Measurements from ENCODE around the gene KRT73. TPM values are rescaled to one million over a fixed set of nuclear protein-coding genes. Genes with fewer than 3 reads are reported as not detected.

Gene KRT73
- total RNA-seq, 6 experiments from 2014 or later, result not detected

DNA sequence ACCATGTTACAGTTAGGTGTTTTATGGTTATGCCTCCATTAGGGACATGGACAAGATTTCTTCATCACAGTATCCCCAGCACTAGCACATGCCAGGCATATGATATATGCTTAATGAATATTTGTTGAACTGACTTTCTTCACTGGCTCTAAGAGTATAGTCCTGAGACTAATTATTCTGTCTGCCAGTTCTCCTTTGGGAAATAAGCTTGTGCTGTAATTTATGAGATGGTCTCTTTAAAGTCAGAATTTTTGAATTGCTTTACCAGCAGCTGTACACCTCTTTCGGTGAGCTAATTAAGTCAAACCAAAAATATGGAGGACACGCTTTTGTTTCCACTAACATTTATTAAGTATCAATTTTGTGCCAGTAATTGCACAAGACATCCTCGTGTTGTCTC, 12.3 kb downstream of the KRT73 start:
- no peak for DNase-seq
- ATAC-seq, result no peak
- intact Hi-C loops (cut with DNase I), result no loop called here
- Histone ChIP-seq H3K4me3 (no peak overlapping the region), H3K36me3 (no peaks in the 10 kb centered on the region), H3K4me1 (no peaks in the 10 kb centered on the region), H3K27me3 (peaks cover 0 to 6% of the 10 kb centered on the region in 2 donors), H3K9me3 (no peaks in the 10 kb centered on the region), H3K27ac (no peak overlapping the region)
- no peak for TF ChIP-seq POLR2A (IDR thresholded peaks at IDR 0.05)
- TF ChIP-seq, protein P1, sequence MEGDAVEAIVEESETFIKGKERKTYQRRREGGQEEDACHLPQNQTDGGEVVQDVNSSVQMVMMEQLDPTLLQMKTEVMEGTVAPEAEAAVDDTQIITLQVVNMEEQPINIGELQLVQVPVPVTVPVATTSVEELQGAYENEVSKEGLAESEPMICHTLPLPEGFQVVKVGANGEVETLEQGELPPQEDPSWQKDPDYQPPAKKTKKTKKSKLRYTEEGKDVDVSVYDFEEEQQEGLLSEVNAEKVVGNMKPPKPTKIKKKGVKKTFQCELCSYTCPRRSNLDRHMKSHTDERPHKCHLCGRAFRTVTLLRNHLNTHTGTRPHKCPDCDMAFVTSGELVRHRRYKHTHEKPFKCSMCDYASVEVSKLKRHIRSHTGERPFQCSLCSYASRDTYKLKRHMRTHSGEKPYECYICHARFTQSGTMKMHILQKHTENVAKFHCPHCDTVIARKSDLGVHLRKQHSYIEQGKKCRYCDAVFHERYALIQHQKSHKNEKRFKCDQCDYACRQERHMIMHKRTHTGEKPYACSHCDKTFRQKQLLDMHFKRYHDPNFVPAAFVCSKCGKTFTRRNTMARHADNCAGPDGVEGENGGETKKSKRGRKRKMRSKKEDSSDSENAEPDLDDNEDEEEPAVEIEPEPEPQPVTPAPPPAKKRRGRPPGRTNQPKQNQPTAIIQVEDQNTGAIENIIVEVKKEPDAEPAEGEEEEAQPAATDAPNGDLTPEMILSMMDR (IDR thresholded peaks at IDR 0.05), result no peak
- WGBS (ENCODE audit: insufficient coverage, low coverage, low lambda C conversion rate, missing lambda C conversion rate), result 31% methylated on average over 3 of the region's 3 CpGs

DNA sequence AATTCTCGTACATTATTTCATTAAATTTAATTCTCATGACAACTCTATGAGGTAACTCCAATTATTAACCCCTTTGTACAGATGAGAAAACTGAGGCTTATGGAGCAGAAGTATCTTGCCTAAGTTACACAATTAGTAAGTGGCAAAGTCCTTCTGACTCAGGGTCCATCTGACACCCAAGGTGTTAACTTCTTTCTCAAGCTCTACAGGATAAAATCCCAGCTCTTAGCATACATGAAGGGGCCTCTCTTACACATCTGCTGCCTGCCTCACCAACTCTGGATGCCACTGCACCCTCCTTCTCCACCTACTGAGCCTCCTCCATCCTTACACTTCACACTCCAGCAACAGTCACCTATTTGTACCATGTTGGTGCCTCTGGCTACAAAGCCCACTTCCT, 12.8 kb downstream of the KRT73 start:
- H3K36me3 ChIP-seq, result no peaks in the 10 kb centered on the region
- peaks cover 0 to 9% of the 10 kb centered on the region in 2 donors for H3K27me3 ChIP-seq
- TF ChIP-seq, protein P1 (IDR thresholded peaks at IDR 0.05), result no peak
- no peak for TF ChIP-seq POLR2A (IDR thresholded peaks at IDR 0.05)
- DNase-seq, result no peak
- H3K4me1 ChIP-seq, result no peaks in the 10 kb centered on the region
- intact Hi-C loops (cut with DNase I), result no loop called here
- no peak for ATAC-seq
- H3K4me3 ChIP-seq, result no peak overlapping the region
- no peaks in the 10 kb centered on the region for H3K9me3 ChIP-seq
- no peak overlapping the region for H3K27ac ChIP-seq
- WGBS (ENCODE audit: insufficient coverage, low coverage, low lambda C conversion rate, missing lambda C conversion rate), result 61% methylated on average over 1 of the region's 1 CpG

DNA sequence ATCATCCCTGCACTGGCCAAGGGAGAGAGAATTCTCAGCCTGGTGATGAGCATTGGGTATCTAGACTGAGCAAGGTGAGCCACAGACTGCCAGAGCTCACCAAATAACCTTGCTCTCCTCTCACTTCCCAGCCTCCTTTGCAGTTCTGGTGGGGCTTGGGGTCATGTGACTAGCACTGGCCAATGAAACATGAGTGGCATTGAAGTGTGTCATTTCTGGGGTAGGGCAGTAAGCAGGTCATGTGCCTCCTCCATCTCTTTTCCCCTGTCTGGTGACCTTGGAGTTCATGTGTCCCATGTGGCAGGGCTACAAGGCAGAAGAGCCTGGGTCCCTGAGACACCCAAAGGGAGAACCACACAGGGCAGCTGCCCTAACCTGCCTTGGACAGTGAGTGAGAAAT, 13.5 kb downstream of the KRT73 start:
- intact Hi-C loops (cut with DNase I), result no loop called here
- ATAC-seq, result no peak
- Histone ChIP-seq H3K36me3 (no peaks in the 10 kb centered on the region), H3K4me3 (no peak overlapping the region), H3K27me3 (peaks cover 0 to 9% of the 10 kb centered on the region in 2 donors), H3K4me1 (no peaks in the 10 kb centered on the region), H3K9me3 (no peaks in the 10 kb centered on the region), H3K27ac (no peak overlapping the region)
- TF ChIP-seq, protein P1 (IDR thresholded peaks at IDR 0.05), result no peak
- no peak for TF ChIP-seq POLR2A (IDR thresholded peaks at IDR 0.05)
- no peak for DNase-seq

DNA sequence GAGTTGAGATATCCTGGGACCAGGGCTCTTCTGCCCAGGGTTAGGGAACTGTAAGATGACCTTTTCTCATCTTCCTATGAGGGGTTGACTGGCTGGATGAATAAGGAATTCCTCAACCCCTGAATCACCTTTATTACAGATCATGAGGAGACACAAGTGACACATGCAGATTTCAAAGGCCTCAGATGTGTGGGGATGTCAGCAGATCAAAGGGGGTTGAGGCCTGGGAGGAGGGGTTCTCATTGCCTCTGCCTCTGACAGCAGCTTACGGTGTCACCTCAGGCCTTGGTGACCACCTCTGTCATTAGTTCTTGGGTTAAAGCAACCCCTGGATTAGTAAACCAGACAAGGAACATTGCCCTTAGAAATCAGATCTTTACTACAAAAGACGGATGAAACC, 15.0 kb downstream of the KRT73 start:
- TF ChIP-seq POLR2A (IDR thresholded peaks at IDR 0.05), result no peak
- Histone ChIP-seq H3K27ac (no peak overlapping the region), H3K9me3 (no peaks in the 10 kb centered on the region), H3K27me3 (peaks cover 0 to 9% of the 10 kb centered on the region in 2 donors), H3K4me3 (no peak overlapping the region), H3K4me1 (no peaks in the 10 kb centered on the region), H3K36me3 (no peaks in the 10 kb centered on the region)
- WGBS (ENCODE audit: insufficient coverage, low coverage, low lambda C conversion rate, missing lambda C conversion rate), result 94% methylated on average over 2 of the region's 2 CpGs
- ATAC-seq (no peak), DNase-seq (no peak)
- intact Hi-C loops (cut with DNase I), result no loop called here

DNA sequence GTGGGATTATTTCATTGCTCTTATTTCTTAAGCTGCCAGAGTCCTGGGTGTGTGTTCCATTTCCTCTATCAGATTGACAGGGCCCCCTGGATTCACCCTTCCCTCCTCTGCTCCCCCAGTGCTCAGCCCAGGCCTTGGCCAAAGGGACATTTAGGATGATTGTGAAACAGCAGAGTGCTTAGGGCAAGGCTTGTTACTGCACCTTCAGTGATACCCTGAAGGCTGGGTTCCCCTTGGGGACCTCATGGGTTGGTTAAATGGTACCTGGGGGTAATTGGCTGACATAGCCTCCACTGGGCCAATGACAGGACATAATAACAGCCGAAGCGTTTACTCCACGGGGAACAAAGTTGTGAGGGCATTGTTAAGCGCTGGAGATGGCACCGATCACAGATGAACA, 15.8 kb downstream of the KRT73 start:
- ATAC-seq (no peak), DNase-seq (no peak)
- 82% methylated on average over 5 of the region's 5 CpGs for WGBS (ENCODE audit: insufficient coverage, low coverage, low lambda C conversion rate, missing lambda C conversion rate)
- Histone ChIP-seq H3K4me3 (no peak overlapping the region), H3K36me3 (no peaks in the 10 kb centered on the region), H3K4me1 (no peaks in the 10 kb centered on the region), H3K9me3 (no peaks in the 10 kb centered on the region), H3K27ac (no peak overlapping the region), H3K27me3 (peaks cover 0 to 9% of the 10 kb centered on the region in 2 donors)
- TF ChIP-seq POLR2A (IDR thresholded peaks at IDR 0.05), result no peak
- TF ChIP-seq, protein P1 (IDR thresholded peaks at IDR 0.05), result no peak
- intact Hi-C loops (cut with DNase I), result no loop called here

Data from right lobe of liver (tissue), 6 donors.